ENCODE data around the gene PPP3CA.

PPP3CA gene

GRCh38 chr4:101329592-101329991, 17.7 kb downstream of the PPP3CA start:
- no peak for DNase-seq

GRCh38 chr4:101328063-101328602, 19.2 kb downstream of the PPP3CA start:
- DNase-seq: no peak

GRCh38 chr4:101326576-101326975, 20.8 kb downstream of the PPP3CA start:
- no peak for DNase-seq

- DNase-seq: no peak
Measured at GRCh38 chr4:101322743-101323142, 24.6 kb downstream of the PPP3CA start.

GRCh38 chr4:101321481-101322042, 25.8 kb downstream of the PPP3CA start:
- DNase-seq: no peak

- DNase-seq: no peak
Measured at GRCh38 chr4:101315786-101316185, 31.5 kb downstream of the PPP3CA start.

- DNase-seq: no peak
Measured at GRCh38 chr4:101315041-101315440, 32.3 kb downstream of the PPP3CA start.

GRCh38 chr4:101309925-101310324, 37.4 kb downstream of the PPP3CA start:
- no peak for DNase-seq

- DNase-seq: no peak
Measured at GRCh38 chr4:101307899-101308298, 39.4 kb downstream of the PPP3CA start.

GRCh38 chr4:101306764-101307615, 40.3 kb downstream of the PPP3CA start:
- no peak for DNase-seq

- peak; percentile 36 for DNase-seq
Measured at GRCh38 chr4:101306225-101306624, 41.1 kb downstream of the PPP3CA start.

GRCh38 chr4:101304916-101305315, 42.4 kb downstream of the PPP3CA start:
- peak; percentile 37 for DNase-seq

GRCh38 chr4:101299899-101300540, 47.3 kb downstream of the PPP3CA start:
- DNase-seq: no peak

- no peak for DNase-seq
Measured at GRCh38 chr4:101299021-101299420, 48.3 kb downstream of the PPP3CA start.

GRCh38 chr4:101295691-101296090, 51.6 kb downstream of the PPP3CA start:
- no peak for DNase-seq

- no peak for DNase-seq
Measured at GRCh38 chr4:101294597-101294996, 52.7 kb downstream of the PPP3CA start.

- DNase-seq: no peak
Measured at GRCh38 chr4:101292901-101293300, 54.4 kb downstream of the PPP3CA start.

GRCh38 chr4:101292214-101292613, 55.1 kb downstream of the PPP3CA start:
- no peak for DNase-seq

- DNase-seq: no peak
Measured at GRCh38 chr4:101291198-101291597, 56.1 kb downstream of the PPP3CA start.

GRCh38 chr4:101290654-101291053, 56.7 kb downstream of the PPP3CA start:
- no peak for DNase-seq

- no peak for DNase-seq
Measured at GRCh38 chr4:101289306-101289705, 58.0 kb downstream of the PPP3CA start.

- no peak for DNase-seq
Measured at GRCh38 chr4:101288365-101289145, 58.8 kb downstream of the PPP3CA start.

- no peak for DNase-seq
Measured at GRCh38 chr4:101287324-101287723, 60.0 kb downstream of the PPP3CA start.

All from DMS79 (cell line).